ENCODE results near the gene MITF.

- TF ChIP-seq EZH2phosphoT487 (IDR thresholded peaks at IDR 0.05; ENCODE audit: borderline replicate concordance, low read length) (no peak), CTCF (IDR thresholded peaks at IDR 0.05; ENCODE audit: low read depth, low read length, poor library complexity, severe bottlenecking) (no peak)
Measured at GRCh38 chr3:69712933-69713332, 26.3 kb upstream of the MITF start.
